HG03378 (cell line): ENCODE results near the gene RPL12.

Experiments used
- ATAC-seq: cut with Tn5 transposase; IDR thresholded peaks from one replicate; pipeline ENCODE4 v1.9.1; 2021; ENCODE audit warnings: mild to moderate bottlenecking, moderate library complexity; ENCODE audit not compliant: unreplicated experiment

RPL12 gene

GRCh38 chr9:127444921-127445850 lies 6.0 kb downstream of the RPL12 start:
- no peak for ATAC-seq

- no peak for ATAC-seq
These were observed 6.8 kb downstream of the RPL12 start for GRCh38 chr9:127444283-127444920.

GRCh38 chr9:127438394-127438793 lies 12.8 kb downstream of the RPL12 start:
- ATAC-seq = no peak

GRCh38 chr9:127437497-127438264 lies 13.5 kb downstream of the RPL12 start:
- ATAC-seq = no peak

- ATAC-seq = no peak
These were observed 20.8 kb downstream of the RPL12 start for GRCh38 chr9:127430415-127430814.

- ATAC-seq = no peak
These were observed 22.9 kb downstream of the RPL12 start for GRCh38 chr9:127428348-127428747.

GRCh38 chr9:127426756-127427155 lies 24.4 kb downstream of the RPL12 start:
- no peak for ATAC-seq

GRCh38 chr9:127424676-127424999 lies 26.6 kb downstream of the RPL12 start:
- peak; percentile 11 for ATAC-seq

GRCh38 chr9:127423934-127424675 lies 27.1 kb downstream of the RPL12 start, which contains the start of gene ZNF79:
ZNF79 (plus strand) TSS chr9:127424382; CDS start chr9:127424788, 406 bp downstream.
- peak; percentile 78 for ATAC-seq

- no peak for ATAC-seq
These were observed 27.7 kb downstream of the RPL12 start for GRCh38 chr9:127423476-127423933.

- no peak for ATAC-seq
These were observed 28.4 kb downstream of the RPL12 start for GRCh38 chr9:127422787-127423186.

- ATAC-seq = no peak
These were observed 28.9 kb downstream of the RPL12 start for GRCh38 chr9:127422133-127422782.

GRCh38 chr9:127421057-127421456 lies 30.1 kb downstream of the RPL12 start:
- ATAC-seq = no peak

- ATAC-seq = no peak
These were observed 31.9 kb downstream of the RPL12 start for GRCh38 chr9:127419348-127419747.

- ATAC-seq = no peak
These were observed 33.2 kb downstream of the RPL12 start for GRCh38 chr9:127418037-127418471.

GRCh38 chr9:127417131-127418036 lies 33.8 kb downstream of the RPL12 start:
- ATAC-seq = no peak

GRCh38 chr9:127415657-127416056 lies 35.5 kb downstream of the RPL12 start:
- ATAC-seq = no peak

- ATAC-seq = no peak
These were observed 36.1 kb downstream of the RPL12 start for GRCh38 chr9:127415141-127415540.

GRCh38 chr9:127411122-127411521 lies 40.1 kb downstream of the RPL12 start:
- ATAC-seq = no peak
